HepG2 (cell line): Measurements from ENCODE around the gene PLXND1. TPM values are rescaled to one million over a fixed set of nuclear protein-coding genes. Genes with fewer than 3 reads are reported as not detected.
A peak's percentile ranks its signal among the peaks of the same experiment; 100 is the strongest.

Experiments
- ATAC-seq: fragments of 200-7000 bp; cut with Tn5 transposase; 3 replicates; pipeline ENCODE4 v1.9.1; 2020; ENCODE audit warnings: mild to moderate bottlenecking, moderate library complexity
- BruUV-seq: library from RNA; stranded (reverse); fragments of 400-500 nt; replicated peaks from 2 replicates; lab custom pipeline; 2021; lab: Mats Ljungman, UMichigan
- CTCF ChIA-PET: fragments of 300-600 bp; formaldehyde crosslinking; extraction: SDS; loops from one replicate; lab custom pipeline; 2021; ENCODE audit warnings: low total read pairs, inconsistent platforms, low intra/inter-chr PET ratio; lab: Yijun Ruan, JAX
- POLR2A ChIA-PET: fragments of 350-600 bp; sonication (Branson Sonifier 250); formaldehyde crosslinking; loops from one replicate; lab custom pipeline; 2020; ENCODE audit warnings: antibody characterized with exemption, inconsistent platforms; lab: Yijun Ruan, JAX
- DNase-seq: peaks from one replicate; pipeline ENCODE4 v3.0.0-alpha.2; 2015; ENCODE audit warnings: low spot score
- FAIRE-seq: peaks from 3 replicates; lab custom pipeline; 2011; peaks lifted over from hg19 to GRCh38; lab: Jason Lieb, UNC
- H2AFZ ChIP-seq: one replicate; pipeline ENCODE4 v1.6.1; 2011; ENCODE audit warnings: low read length, inconsistent platforms
- H3K27ac ChIP-seq: fragments of 300-600 bp; 3 replicates; pipeline ENCODE4 v1.8.0; 2011; ENCODE audit warnings: mixed run types, mild to moderate bottlenecking, mixed read lengths, low read length, inconsistent platforms; ENCODE audit not compliant: insufficient read depth; ENCODE audit errors: extremely low read length
- H3K27me3 ChIP-seq, 2 experiments: fragments of 200-600 bp in 1 of 2; 2 replicates in 1 of 2; 3 replicates in 1 of 2; pipeline versions ENCODE4 v1.6.0 to v1.8.0; 2011; ENCODE audit warnings: low read length in 2 of 2, mild to moderate bottlenecking in 2 of 2, moderate library complexity in 2 of 2, inconsistent platforms in 1 of 2; ENCODE audit not compliant: insufficient read depth in 2 of 2, control insufficient read depth in 1 of 2
- H3K36me3 ChIP-seq, 2 experiments: fragments of 200-600 bp in 1 of 2; replicated peaks in 1 of 2; 2 replicates in 1 of 2; 3 replicates in 1 of 2; pipeline versions ENCODE4 v1.5.1 to v1.8.0; 2011; ENCODE audit warnings: low read length in 2 of 2, inconsistent platforms in 1 of 2; ENCODE audit not compliant: insufficient read depth in 2 of 2, control insufficient read depth in 1 of 2
- H3K4me1 ChIP-seq: 2 replicates; pipeline ENCODE4 v1.5.1; 2012; ENCODE audit warnings: low read length, inconsistent platforms; ENCODE audit not compliant: insufficient read depth
- H3K4me2 ChIP-seq: 2 replicates; pipeline ENCODE4 v1.6.0; 2011; ENCODE audit warnings: low read depth, low read length, inconsistent platforms
- H3K4me3 ChIP-seq, 3 experiments: fragments of 200-600 bp in 1 of 3; sonication (generic), shearing (Covaris generic) in 1 of 3; replicated peaks in 1 of 3; 2 replicates each; pipeline ENCODE4 v1.5.1; 2011 to 2016; ENCODE audit warnings: low read length in 3 of 3, inconsistent platforms in 2 of 3, low read depth in 2 of 3, mild to moderate bottlenecking in 2 of 3, control low read depth in 1 of 3, mixed read lengths in 1 of 3; ENCODE audit not compliant: insufficient read depth in 1 of 3
- H3K79me2 ChIP-seq: one replicate; pipeline ENCODE4 v1.6.1; 2011; ENCODE audit warnings: low read length, inconsistent platforms; ENCODE audit not compliant: insufficient read depth
- H3K9ac ChIP-seq: 2 replicates; pipeline ENCODE4 v1.6.0; 2011; ENCODE audit warnings: mild to moderate bottlenecking, low read depth, low read length, inconsistent platforms; ENCODE audit not compliant: insufficient read depth
- H3K9me3 ChIP-seq: 2 replicates; pipeline ENCODE4 v1.5.1; 2012; ENCODE audit warnings: mild to moderate bottlenecking, low read length
- H4K20me1 ChIP-seq: 2 replicates; pipeline ENCODE4 v1.6.0; 2011; ENCODE audit warnings: inconsistent platforms, mild to moderate bottlenecking, low read length, moderate library complexity; ENCODE audit not compliant: insufficient read depth
- CBX1 ChIP-seq: IDR thresholded peaks from one replicate; pipeline ENCODE4 v1.6.1; 2016; ENCODE audit warnings: antibody characterized with exemption, low read depth
- CENPX ChIP-seq: sonication (generic); formaldehyde crosslinking; IDR thresholded peaks from 2 replicates; pipeline ENCODE4 v1.9.0; 2021; ENCODE audit warnings: mild to moderate bottlenecking, missing genetic modification reagents, moderate library complexity
- KLF15 ChIP-seq: sonication (generic); formaldehyde crosslinking; IDR thresholded peaks from 2 replicates; pipeline ENCODE4 v1.8.1; 2023; ENCODE audit warnings: borderline replicate concordance, mild to moderate bottlenecking, inconsistent platforms, missing genetic modification reagents, mixed read lengths
- NFE2L1 ChIP-seq: sonication (generic); formaldehyde crosslinking; IDR thresholded peaks from 2 replicates; pipeline ENCODE4 v1.4.0; 2020; ENCODE audit warnings: missing genetic modification reagents, mild to moderate bottlenecking, borderline replicate concordance
- SMC3 ChIP-seq: IDR thresholded peaks from 2 replicates; pipeline ENCODE4 v1.6.1; 2011; ENCODE audit warnings: low read length, improper control_type of control experiment
- ZNF121 ChIP-seq: sonication (generic); formaldehyde crosslinking; IDR thresholded peaks from 2 replicates; pipeline ENCODE4 v1.5.0; 2020; ENCODE audit warnings: mild to moderate bottlenecking, missing genetic modification reagents
- ZNF354B ChIP-seq: sonication (generic); formaldehyde crosslinking; IDR thresholded peaks from 2 replicates; pipeline ENCODE4 v1.8.0; 2022; ENCODE audit warnings: mild to moderate bottlenecking, missing genetic modification reagents
- WGBS: methylation state at CpG from one replicate; pipeline ENCODE4 v1.1.6; 2017; ENCODE audit warnings: low lambda C conversion rate; 5-methylcytosine and 5-hydroxymethylcytosine counted together
- in situ Hi-C: cut with HindIII; loops from 2 replicates; pipeline ENCODE4 v1.10.0; 2017; ENCODE audit warnings: low pct_unique_long_range_greater_than_20kb; ENCODE audit not compliant: extremely low pct_ligation_motif_present
- intact Hi-C: fragments of 100-400 bp; cut with micrococcal nuclease; formaldehyde crosslinking; loops from one replicate; pipeline ENCODE4 v1.10.0; 2022; ENCODE audit not compliant: unreplicated experiment
- polyA plus RNA-seq, 8 experiments: library from polyadenylated mRNA; depleted of rRNA in 3 of 8; stranded (reverse) in 7 of 8; unstranded in 1 of 8; fragments of >200 nt; fragmentation: Illumina TruSeq in 4 of 8; extraction: Trizol in 4 of 8; gene quantifications; 2 replicates each; pipeline versions ENCODE4 v1.2.1 to v1.2.3, GENCODE V29; 2011 to 2016; ENCODE audit warnings: low read depth in 4 of 8, missing spikeins in 1 of 8, mixed read lengths in 1 of 8; ENCODE audit not compliant: insufficient read depth in 1 of 8
- total RNA-seq, 5 experiments: library from RNA; depleted of rRNA; stranded (reverse); fragments of >200 nt; fragmentation: Illumina TruSeq; extraction: Trizol; gene quantifications; 2 replicates each; pipeline ENCODE4 v1.2.3, GENCODE V29; 2016; ENCODE audit warnings: low read depth in 1 of 5
- TF ChIP-seq, protein P1 (sequence below): sonication (generic); formaldehyde crosslinking; IDR thresholded peaks from 2 replicates; pipeline ENCODE4 v1.8.0; 2022; ENCODE audit warnings: low read depth, missing genetic modification reagents

Gene PLXND1
- total and polyA plus RNA-seq, 2 of the 13 experiments (the other 11 are each of a cell fraction or from before 2014, with no cell fraction given): 15.9 to 42.0 TPM

- Histone ChIP-seq H3K27ac (no peak overlapping the region), H3K27me3 (no peaks in the 10 kb centered on the region; a peak in 1 of 5 replicates), H4K20me1 (no peaks in the 10 kb centered on the region), H2AFZ (no peak overlapping the region), H3K9ac (no peak overlapping the region), H3K9me3 (no peaks in the 10 kb centered on the region), H3K4me2 (no peak overlapping the region), H3K4me3 (no peak overlapping the region), H3K79me2 (no peaks in the 10 kb centered on the region), H3K36me3 (no peaks in the 10 kb centered on the region), H3K4me1 (peaks cover 46% of the 10 kb centered on the region)
- no peak for TF ChIP-seq NFE2L1
- TF ChIP-seq ZNF121: peak; percentile 88
- no peak for DNase-seq
- no peak for FAIRE-seq
- WGBS: 74% methylated on average over 4 of the region's 4 CpGs
- ChIA-PET CTCF (no interaction called here), POLR2A (interaction anchor here (2.9 kb wide), 1 partner anchor 11 kb away, joined by 9 read pairs; no protein-coding TSS in a partner anchor)
- no TSS peak for BruUV-seq
- ATAC-seq: no peak
- intact Hi-C loops: no loop called here
- in situ Hi-C loops: no loop called here
Observed at GRCh38 chr3:129524081-129524480, 82.4 kb downstream of the PLXND1 start.

DNA sequence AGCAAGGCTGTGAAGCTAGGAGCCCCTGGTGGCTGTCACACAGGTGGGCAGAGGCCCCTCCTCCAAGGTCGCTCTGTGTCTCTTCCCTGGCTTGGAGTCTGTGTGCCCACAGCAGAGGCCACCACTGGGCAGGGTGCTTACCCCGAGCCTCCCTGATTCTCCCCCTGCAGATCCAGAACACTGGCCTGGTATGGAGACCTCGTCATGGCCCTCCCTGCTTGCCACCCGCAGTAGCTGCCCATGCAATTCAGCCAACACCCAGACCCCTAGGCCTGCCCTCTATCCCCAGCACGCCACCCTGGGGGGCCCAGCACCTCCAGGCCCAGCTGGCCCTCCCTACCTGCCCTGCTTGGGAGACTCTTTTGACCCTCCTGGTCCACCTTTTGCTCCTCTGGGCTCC is 83.5 kb downstream of the PLXND1 start:
- ATAC-seq (peak; percentile 10; the same call in 2 of the 3 replicates), DNase-seq (no peak), FAIRE-seq (no peak)
- Histone ChIP-seq H3K27ac (no peak overlapping the region), H2AFZ (no peak overlapping the region), H3K9ac (no peak overlapping the region), H3K9me3 (no peaks in the 10 kb centered on the region), H3K4me2 (no peak overlapping the region), H3K36me3 (no peaks in the 10 kb centered on the region), H3K27me3 (no peaks in the 10 kb centered on the region; a peak in 1 of 5 replicates), H3K79me2 (no peaks in the 10 kb centered on the region), H3K4me1 (peaks cover 50% of the 10 kb centered on the region), H4K20me1 (no peaks in the 10 kb centered on the region), H3K4me3 (no peak overlapping the region)
- no TSS peak for BruUV-seq
- ChIA-PET POLR2A (interaction anchor here (2.9 kb wide), 1 partner anchor 12 kb away, joined by 9 read pairs; no protein-coding TSS in a partner anchor), CTCF (no interaction called here)
- intact Hi-C loops: no loop called here
- no peak for TF ChIP-seq ZNF354B (CRISPR knock-in tag)
- TF ChIP-seq KLF15 (CRISPR knock-in tag): no peak
- no peak for TF ChIP-seq CBX1
- no peak for TF ChIP-seq SMC3
- TF ChIP-seq CENPX (CRISPR knock-in tag): no peak
- TF ChIP-seq, protein P1, sequence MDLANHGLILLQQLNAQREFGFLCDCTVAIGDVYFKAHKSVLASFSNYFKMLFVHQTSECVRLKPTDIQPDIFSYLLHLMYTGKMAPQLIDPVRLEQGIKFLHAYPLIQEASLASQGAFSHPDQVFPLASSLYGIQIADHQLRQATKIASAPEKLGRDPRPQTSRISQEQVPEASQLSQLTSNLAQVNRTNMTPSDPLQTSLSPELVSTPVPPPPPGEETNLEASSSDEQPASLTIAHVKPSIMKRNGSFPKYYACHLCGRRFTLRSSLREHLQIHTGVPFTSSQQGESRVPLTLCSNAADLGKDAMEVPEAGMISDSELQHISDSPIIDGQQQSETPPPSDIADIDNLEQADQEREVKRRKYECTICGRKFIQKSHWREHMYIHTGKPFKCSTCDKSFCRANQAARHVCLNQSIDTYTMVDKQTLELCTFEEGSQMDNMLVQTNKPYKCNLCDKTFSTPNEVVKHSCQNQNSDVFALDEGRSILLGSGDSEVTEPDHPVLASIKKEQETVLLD (CRISPR knock-in tag): no peak
- 67% methylated on average over 1 of the region's 5 CpGs for WGBS
- in situ Hi-C loops: no loop called here
